Neutrophil (primary cell): Measurements from ENCODE around the gene VAPA.

Experiments used
- H3K27ac ChIP-seq: fragments of 200-600 bp; sonication (generic); 2 replicates; pipeline ENCODE4 v1.5.1; 2016; ENCODE audit warnings: mild to moderate bottlenecking, moderate library complexity
- H3K27me3 ChIP-seq: fragments of 200-600 bp; sonication (generic); 2 replicates; pipeline ENCODE4 v1.6.0; 2016; ENCODE audit warnings: mild to moderate bottlenecking
- H3K36me3 ChIP-seq: fragments of 200-600 bp; sonication (generic); 2 replicates; pipeline ENCODE4 v1.5.1; 2017
- H3K4me1 ChIP-seq, 2 experiments: fragments of 200-600 bp in 1 of 2; sonication (generic) in 1 of 2; 1 replicate in 1 of 2; 2 replicates in 1 of 2; pipeline versions ENCODE4 v1.5.1 to v1.6.1; 2013 to 2016; ENCODE audit warnings: low read depth in 1 of 2, low read length in 1 of 2, mild to moderate bottlenecking in 1 of 2, moderate library complexity in 1 of 2; ENCODE audit not compliant: control insufficient read depth in 1 of 2, insufficient read depth in 1 of 2
- H3K4me3 ChIP-seq, 2 experiments: fragments of 200-600 bp in 1 of 2; sonication (generic) in 1 of 2; 1 replicate in 1 of 2; 2 replicates in 1 of 2; pipeline ENCODE4 v1.5.1; 2013 to 2016; ENCODE audit warnings: low read depth in 1 of 2, low read length in 1 of 2, mild to moderate bottlenecking in 1 of 2, moderate library complexity in 1 of 2
- H3K9me3 ChIP-seq: fragments of 200-600 bp; sonication (generic); 2 replicates; pipeline ENCODE4 v1.5.1; 2016
- TF ChIP-seq, protein P1 (sequence below): fragments of 200-600 bp; sonication (generic); IDR thresholded peaks from 2 replicates; pipeline ENCODE4 v1.5.1; 2016; ENCODE audit warnings: antibody characterized with exemption

The VAPA gene

DNA sequence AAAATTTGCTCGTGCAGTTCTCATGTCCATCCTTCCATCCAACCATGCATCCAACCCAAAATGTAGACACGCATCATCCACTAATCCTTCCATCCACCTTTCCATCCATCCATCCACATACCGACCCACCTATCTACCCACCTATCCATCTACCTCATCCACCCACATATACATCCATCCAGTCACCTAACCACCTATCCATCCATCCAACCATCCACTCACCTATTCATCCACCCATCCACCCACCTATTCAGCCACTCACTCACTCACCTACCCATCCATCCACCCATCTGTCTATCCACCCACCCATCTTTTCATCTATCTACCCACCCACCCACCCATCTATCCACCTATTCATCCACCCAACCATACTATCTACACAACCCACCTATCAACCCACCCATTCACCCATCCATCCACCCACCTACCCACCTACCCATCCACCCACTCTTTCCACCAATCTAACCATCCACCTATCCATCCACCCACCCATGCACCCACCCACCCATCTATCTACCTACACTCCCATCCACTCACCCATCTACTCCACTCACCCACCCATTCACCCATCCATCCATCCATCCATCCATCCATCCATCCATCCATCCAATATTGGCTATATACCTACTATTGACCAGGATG, 94.3 kb downstream of the VAPA start:
- TF ChIP-seq, protein P1, sequence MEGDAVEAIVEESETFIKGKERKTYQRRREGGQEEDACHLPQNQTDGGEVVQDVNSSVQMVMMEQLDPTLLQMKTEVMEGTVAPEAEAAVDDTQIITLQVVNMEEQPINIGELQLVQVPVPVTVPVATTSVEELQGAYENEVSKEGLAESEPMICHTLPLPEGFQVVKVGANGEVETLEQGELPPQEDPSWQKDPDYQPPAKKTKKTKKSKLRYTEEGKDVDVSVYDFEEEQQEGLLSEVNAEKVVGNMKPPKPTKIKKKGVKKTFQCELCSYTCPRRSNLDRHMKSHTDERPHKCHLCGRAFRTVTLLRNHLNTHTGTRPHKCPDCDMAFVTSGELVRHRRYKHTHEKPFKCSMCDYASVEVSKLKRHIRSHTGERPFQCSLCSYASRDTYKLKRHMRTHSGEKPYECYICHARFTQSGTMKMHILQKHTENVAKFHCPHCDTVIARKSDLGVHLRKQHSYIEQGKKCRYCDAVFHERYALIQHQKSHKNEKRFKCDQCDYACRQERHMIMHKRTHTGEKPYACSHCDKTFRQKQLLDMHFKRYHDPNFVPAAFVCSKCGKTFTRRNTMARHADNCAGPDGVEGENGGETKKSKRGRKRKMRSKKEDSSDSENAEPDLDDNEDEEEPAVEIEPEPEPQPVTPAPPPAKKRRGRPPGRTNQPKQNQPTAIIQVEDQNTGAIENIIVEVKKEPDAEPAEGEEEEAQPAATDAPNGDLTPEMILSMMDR = no peak
- Histone ChIP-seq H3K27ac (no peak overlapping the region), H3K36me3 (no peaks in the 10 kb centered on the region), H3K4me1 (peaks cover 18% of the 10 kb centered on the region in 2 experiments), H3K27me3 (no peaks in the 10 kb centered on the region), H3K4me3 (no peak overlapping the region), H3K9me3 (no peaks in the 10 kb centered on the region)
